Measurements from ENCODE around the gene LAT.
A peak's percentile ranks its signal among the peaks of the same experiment; 100 is the strongest.

LAT gene

DNA sequence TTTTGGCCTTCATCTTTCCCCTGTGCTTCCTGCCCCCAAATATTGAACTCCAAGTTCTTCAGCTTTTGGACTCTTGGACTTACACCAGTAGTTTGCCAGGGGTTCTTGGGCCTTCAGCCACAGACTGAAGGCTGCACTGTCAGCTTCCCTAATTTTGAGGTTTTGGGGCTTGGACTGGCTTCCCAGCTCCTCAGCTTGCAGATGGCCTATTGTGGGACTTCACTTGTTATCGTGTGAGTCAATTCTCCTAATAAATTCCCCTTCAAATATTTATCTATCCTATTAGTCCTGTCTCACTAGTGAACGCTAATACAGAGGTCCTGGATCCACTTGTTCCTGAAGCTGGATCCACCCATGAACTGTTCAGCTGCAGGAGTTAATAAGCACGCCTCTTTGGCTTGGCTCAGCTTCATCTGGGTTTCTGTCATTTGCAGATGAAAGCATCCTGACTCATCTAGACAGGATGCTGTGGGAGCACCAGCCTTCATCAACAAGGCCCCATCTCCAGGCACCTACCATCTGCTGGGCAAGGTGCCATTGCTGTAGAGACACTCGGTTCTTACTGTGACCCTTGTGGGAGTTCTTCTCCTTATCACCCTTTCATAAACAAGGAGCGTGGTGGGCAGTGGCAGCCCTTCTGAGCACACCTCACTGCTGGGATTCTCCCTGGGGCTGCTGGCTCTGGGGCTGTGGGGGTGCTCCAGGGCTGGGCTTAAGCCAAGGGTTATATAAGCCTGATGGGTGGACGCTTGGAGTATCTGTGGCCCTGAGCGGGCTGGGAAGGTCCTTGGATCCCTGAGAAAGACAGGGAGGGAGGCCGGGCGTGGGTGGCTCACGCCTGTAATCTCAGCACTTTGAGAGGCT is 23.1 kb downstream of the LAT start:
- peak; percentile 45 to 60 for DNase-seq (ENCODE audit: low read depth in 2 of 2)

DNA sequence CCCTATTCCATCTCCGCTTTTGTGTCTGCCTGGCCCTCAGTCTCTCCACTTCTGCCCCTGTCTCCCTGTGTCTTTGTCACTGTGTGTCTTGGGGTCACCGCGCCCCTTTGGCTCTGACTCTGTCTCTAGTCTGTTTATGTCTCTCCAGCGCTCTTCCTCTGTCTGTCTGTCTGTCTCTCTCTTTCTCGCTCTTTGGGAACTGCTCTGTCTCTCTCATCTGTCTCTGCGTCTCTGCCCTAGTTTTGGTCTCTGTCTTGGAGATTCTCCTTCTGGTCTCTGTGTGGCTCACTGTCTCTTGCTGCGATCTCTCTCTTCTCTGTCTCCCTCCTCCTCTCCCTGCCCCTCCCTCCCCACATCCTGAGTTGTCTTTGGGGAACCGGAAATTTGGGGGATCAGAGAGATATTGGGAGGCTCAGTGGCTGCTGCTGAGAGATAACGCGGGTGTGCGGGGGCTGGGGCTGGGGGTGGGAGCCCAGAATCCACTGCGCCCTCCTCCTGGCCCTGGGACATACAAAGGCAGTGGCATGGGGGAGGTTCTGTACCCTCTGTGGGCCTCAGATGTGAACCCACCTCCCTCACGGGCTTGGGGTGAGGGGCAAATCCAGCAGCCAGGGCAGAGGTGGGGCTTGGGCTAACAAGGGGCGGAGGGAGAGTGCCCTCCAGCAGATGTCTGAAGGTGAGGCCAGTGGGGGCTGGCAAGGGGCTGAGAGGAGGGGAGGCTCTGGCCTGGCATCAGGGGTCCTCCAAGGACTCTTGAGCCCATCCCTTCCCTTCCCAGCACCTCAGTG is 24.4 kb downstream of the LAT start:
- no peak for DNase-seq (ENCODE audit: low read depth in 2 of 2)

DNA sequence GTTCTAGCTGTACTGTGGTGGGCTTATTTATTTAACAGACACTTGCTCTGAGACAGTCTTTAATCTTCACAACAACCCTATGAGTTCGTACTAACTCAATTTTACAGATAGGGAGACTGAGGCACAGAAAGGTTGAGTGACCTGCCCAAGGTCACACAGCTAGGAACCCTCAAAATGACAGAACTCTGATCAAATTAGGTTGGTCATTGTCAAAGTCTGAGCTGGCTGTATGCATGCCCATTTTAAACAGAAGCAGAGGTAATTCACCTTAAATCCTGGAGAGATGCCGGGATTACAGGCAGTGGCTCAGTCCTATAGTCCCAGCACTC is 24.9 kb downstream of the LAT start:
- DNase-seq (ENCODE audit: low read depth in 2 of 2), result no peak

DNA sequence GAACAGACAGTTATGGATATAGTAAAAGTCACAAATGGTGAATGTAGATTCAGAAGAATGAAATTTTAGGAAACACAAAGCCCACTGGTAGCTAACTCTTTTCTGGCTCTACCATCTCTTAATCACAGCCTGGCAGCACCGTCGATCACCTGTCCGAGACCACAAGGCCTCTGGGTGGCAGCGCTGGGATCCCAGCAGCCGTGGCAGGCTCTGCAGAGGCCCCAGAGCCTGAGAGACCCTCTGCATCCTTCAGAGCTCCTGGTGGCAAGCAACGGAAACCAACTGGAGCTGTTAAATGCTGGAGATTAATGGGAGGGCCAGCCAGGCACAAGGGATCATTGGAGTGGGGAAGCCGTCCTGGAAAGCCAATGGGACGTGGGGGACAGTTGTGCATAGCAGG is 26.3 kb downstream of the LAT start:
- DNase-seq (ENCODE audit: low read depth in 2 of 2), result no peak

DNA sequence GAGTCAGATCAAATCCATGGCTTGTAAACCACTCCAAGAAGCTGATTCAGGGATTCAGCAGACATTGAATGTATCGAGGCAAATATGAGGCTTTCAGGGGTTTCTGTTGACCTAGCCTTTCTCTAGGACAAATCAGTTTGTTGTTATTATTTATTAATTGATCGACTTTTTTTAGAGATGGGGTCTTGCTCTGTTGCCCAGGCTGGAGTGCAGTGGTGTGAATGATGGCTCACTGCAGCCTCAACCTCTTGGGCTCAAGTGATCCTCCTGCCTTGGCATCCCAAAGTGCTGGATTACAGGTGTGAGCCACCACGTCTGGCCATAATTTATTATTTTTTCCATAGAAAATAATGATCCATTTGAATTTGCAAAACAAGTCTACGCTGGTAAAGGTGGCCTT is 27.0 kb downstream of the LAT start:
- DNase-seq (ENCODE audit: low read depth in 2 of 2), result no peak

DNA sequence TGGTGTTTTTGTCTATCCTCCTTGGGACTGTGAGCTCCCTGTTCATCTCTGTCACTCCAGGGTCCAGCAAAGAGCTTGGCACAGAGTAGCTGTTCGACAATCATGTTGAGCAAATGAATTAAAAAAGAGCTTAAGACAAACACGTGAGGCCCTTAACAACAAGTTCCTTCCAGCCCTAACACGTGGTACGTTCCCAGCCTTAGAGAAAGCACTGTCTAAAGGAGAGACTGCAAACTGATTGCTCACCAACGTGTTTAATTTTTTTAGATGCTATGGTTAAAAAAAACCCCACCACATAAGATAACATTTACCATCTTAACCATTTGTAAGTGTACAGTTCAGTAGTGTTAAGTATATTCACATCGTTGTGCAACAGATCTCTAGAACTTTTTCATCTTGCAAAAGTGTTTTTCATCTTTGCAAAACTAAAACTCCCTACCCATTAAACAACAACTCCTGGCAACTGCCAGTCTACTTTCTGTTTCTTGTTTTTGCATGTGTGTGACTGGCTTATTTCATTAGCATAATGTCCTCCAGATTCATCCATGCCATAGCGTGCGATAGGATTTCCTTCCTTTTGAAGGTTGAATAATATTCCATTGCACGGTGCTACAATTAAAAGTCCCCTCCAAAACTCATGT is 28.2 kb downstream of the LAT start:
- no peak for DNase-seq (ENCODE audit: low read depth in 2 of 2)

DNA sequence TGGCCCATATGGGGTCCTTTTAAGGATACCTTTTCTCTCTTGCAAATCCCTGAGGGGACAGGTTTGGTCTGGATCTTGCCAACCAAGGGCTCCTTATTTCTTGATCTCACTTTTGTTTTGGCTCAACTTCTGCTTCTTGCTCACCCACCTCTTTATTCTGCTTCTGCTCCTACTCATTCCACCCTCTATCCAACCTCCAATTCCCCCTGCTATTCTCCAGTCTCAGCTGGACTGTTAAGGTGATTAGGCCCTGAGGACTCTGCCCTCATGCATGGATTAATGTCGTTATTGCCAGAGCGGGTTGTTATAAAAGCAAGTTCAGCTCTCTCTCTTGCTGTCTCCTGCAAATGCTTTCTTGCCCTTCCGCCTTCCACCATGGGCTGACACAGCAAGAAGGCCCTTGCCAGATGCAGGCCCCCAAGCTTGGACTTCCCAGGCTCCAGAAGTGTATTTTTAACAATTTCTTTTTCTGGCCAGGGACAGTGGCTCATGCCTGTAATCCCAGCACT is 29.8 kb downstream of the LAT start:
- DNase-seq (ENCODE audit: low read depth in 2 of 2), result no peak

DNA sequence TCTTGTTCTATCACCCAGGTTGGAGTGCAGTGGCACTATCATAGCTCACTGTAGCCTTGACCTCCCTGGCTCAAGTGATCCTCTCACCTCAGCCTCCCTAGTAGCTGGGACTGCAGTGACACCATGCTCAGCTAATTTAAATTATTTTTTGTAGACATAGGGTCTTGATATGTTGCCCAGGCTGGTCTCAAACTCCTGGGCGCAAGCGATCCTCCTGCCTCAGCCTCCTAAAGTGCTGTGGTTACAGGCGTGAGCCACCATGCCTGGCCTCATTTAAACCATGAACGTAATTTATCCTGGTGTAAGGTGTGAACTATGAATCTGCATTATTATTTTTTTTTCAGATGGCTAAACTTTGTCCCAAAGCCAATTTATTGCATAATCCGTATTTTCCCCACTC is 37.3 kb downstream of the LAT start:
- no peak for DNase-seq (ENCODE audit: low read depth in 2 of 2)

DNA sequence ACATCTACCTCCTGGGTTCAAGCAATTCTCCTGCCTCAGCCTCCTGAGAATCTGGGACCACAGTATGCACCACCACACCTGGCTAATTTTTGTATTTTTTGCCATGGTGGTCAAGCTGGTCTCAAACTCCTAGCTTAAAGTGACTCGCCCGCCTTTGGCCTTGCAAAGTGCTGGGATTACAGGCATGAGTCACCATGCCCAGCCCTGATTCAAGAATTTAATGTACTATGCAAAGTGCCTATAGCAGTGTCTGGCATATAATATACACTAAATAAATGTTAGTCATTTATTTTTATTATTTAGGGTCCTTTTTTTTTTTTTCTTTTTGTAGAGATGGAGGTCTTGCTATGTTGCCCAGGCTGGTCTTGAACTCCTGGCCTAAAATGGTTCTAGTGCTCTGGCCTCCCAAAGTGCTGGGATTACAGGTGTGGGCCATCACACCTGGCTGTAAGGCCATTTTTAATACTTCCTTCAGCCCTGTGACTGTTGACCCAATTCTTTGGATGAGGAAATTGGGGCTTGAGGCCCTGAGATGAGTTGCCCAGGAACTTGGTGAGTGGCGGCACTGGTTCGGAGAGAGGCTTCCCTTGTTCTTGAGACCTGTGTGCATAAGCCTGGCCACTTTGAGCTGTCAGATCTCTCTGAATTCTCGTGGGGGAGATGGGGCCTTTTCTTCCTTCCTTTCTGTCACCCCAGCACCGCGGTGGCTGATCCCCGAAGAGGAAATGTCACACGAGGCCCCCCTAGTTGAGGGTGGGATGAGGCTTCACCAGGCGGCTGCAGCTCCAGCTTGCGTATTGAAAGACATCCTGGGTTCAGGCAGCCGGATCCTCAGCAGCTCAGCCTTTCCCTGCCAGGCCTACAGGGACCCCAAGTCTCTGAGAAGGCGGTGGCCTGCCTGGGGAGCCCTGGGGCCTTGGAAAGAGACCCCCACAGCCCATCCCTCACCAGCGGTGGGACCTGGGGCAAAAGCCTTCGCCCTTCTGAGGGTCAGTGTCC is 38.7 kb downstream of the LAT start:
- DNase-seq (ENCODE audit: low read depth in 2 of 2), result no peak

DNA sequence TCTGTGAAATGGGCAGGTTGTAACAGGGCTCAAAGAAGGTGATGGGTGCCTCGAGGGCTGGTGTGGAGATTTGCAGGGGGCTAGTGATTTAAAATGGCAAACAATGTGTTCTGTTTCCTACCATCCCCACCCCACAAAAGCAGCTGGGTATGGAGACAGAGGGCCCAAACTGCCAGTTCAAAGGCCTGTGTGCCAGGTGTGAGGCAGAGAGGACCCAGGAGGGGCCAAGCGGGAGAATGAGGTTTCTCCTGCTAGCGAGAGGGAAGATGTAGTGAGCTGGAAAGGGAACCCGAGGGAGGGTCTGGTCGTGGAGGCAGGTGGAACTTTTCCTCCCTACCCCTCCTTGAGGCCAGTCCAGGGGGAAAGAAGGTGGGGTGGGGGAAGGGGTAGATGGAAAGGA is 39.4 kb downstream of the LAT start:
- no peak for DNase-seq (ENCODE audit: low read depth in 2 of 2)

DNA sequence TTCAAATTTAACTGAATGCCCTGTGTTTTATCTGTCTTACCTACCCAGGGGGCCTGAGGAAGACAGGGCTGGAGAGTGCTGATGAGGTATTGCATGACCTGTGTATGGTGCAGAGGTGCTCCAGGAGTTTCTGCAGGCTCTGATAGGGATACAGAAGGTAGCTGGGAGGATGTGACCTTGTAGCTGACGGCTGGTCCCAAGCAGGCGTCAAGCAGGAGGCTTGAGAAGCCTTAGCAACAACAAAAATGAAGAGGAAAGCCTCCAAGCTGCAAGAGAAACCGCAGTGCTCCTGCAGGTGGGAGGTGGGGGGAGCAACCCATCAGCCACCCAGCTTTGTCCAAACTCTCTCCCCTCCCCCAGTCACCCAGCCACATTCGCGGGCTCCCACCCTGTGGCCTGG is 40.4 kb downstream of the LAT start:
- no peak for DNase-seq (ENCODE audit: low read depth in 2 of 2)

DNA sequence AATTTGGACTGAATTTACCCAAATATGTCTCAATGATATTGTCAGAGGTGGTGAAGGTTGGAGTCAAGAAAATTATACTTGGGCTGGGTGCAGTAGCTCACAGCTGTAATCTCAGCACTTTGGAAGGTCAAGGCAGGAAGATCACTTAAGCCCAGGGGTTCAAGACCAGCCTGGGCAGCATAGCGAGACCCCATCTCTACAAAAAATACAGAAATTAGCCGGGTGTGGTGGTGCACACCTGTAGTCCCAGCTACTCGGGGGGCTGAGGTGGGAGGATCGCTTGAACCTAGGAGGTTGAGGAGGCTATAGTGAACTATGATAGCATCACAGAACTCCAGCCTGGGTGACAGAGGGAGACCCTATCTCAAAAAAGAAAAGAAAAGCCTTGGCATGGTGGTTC is 40.9 kb downstream of the LAT start:
- no peak for DNase-seq (ENCODE audit: low read depth in 2 of 2)

DNA sequence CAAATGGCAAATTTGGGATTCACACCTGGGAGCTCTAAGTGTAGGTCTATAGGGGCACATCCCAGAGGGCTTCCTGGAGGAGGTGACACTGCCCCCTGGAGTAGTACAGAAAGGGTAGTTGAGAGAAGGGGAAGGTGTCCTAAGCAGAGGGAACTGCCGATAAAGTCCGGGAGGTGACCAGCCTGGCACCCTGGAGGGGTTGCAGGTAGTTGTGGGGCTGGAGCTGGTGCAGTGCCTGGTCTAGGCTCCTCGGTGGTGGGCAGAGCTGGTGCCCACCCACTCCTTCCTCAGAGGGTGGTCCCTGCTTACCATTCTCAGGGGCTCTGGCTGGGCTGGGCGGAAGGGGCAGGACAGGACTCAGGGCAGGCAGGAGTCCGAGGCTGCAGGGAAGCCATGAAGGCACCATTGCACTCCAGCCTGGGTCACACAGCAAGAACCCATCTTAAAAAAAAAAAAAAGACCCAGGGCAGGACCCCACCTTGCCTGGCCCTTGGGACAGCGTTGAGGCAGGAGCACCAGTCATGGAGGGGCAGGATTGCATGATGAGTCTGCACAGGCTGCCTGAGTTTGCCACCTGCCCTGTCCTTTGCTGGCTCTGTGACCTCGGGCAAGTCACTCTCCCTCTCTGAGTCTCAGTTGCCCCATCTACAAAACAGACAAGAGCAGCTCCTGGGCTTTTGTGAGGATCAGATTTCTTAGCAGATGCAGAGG is 43.8 kb downstream of the LAT start:
- DNase-seq (ENCODE audit: low read depth in 2 of 2), result no peak

DNA sequence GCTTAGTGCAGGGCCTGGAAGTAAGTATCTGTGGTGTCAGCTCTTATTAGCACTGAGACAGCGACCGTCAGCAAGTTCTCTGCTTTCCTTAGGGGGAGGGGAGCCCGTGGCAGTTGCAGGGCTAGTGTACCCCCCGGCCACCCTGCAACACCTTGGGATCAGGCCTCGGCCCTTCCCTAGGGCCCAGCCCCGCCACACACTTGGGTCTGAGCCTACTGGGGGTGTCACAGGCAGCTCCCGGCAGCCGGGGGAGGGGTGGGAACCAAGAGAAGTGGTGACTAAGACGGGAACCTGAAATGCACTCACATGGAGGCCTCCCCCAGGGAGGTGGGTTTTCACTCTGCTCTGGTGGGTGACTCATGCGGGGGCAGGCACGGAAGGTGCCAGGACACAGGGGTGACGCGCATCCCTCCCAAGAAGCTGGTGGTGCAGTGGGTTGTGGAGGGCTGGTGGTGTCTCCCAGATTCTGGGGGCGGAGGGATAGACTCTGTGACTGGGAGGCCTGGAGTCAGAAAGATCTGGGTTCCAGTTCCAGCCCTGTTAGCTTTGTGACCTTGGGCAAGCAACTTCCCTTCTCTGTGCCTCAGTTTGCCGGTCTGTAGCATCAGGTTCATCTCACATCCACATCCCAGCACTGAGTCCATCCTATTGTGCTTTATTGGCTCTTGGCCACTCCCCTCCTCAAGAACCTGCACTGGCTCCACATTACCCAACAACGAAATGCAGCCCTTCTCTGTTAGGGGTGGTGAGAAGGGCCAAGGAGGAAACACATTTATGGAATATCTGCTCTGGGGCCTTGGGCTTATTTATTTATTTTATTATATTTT is 44.5 kb downstream of the LAT start:
- peak; percentile 84 to 85 for DNase-seq (ENCODE audit: low read depth in 2 of 2)

DNA sequence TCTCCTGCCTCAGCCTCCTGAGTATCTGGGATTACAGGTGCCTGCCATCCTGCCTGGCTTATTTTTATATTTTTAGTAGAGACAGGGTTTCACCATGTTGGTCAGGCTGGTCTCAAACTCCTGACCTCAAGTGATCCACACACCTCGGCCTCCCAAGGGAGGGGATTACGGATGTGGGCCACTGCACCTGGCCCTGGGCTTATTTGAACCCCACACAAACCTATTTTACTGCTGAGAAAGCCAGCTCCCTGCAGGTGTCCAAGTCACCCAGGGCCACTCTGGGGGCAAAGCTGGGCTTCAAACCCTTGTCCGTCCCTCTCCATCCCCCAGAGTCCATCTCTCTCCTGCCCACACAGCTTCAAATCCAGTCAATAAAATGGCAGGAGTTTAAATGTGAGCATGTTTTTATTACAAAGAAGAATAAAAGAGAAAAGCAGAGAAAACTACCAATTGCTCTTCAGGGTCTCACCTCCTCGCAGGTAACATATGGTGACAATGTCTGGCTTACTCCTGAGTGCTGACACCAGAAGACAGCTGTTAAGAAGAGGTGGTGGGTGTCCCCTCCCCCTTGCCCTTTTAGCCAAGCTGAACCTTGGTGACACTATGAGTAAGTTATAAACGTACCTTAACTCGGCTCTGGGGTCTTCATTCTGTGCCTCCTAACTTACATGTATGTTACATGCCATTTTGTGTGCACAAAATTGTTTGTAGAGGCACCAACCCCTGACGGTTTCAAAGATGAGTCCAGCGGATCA is 45.4 kb downstream of the LAT start:
- no peak for DNase-seq (ENCODE audit: low read depth in 2 of 2)

Data from stimulated activated CD4-positive, alpha-beta T cell treated with anti-CD3 and anti-CD28 coated beads, Interleukin-1b, Interleukin-23, amount 100 ng/mL, for 4 hours (primary cell).